Measurements from ENCODE around the gene SHISA7.
A peak's percentile ranks its signal among the peaks of the same experiment; 100 is the strongest.
"Not testable (repeated sequence)": the region's sequence is repeated elsewhere in the genome, so short reads cannot be mapped to it uniquely, and the experiment has no call there.

The SHISA7 gene

GRCh38 chr19:55462722-55463121 lies 19.6 kb upstream of the SHISA7 start:
- no peak for DNase-seq

GRCh38 chr19:55461974-55462626 lies 19.0 kb upstream of the SHISA7 start:
- DNase-seq, result no peak

- DNase-seq, result peak; percentile 99
Observed at GRCh38 chr19:55461259-55461973, 18.3 kb upstream of the SHISA7 start, which contains the start of gene ISOC2. Gene ISOC2 (minus strand): TSS chr19:55461642. CDS start chr19:55456486, 5,156 bp downstream.

- no peak for DNase-seq
Observed at GRCh38 chr19:55460670-55461258, 17.7 kb upstream of the SHISA7 start.

- no peak for DNase-seq
Observed at GRCh38 chr19:55459950-55460657, 17.0 kb upstream of the SHISA7 start.

- DNase-seq, result no peak
Observed at GRCh38 chr19:55459551-55459949, 16.4 kb upstream of the SHISA7 start.

- no peak for DNase-seq
Observed at GRCh38 chr19:55457683-55458457, 14.8 kb upstream of the SHISA7 start.

- no peak for DNase-seq
Observed at GRCh38 chr19:55456347-55456746, 13.2 kb upstream of the SHISA7 start.

GRCh38 chr19:55455576-55456235 lies 12.6 kb upstream of the SHISA7 start:
- no peak for DNase-seq

GRCh38 chr19:55454787-55455243 lies 11.7 kb upstream of the SHISA7 start:
- peak; percentile 42 to 59 for DNase-seq

GRCh38 chr19:55453511-55454260 lies 10.6 kb upstream of the SHISA7 start:
- no peak for DNase-seq

GRCh38 chr19:55452749-55453346 lies 9.7 kb upstream of the SHISA7 start:
- peak; percentile 94 to 98 for DNase-seq

- peak in 1 of 2 experiments; percentile 54 for DNase-seq
Observed at GRCh38 chr19:55451965-55452748, 9.1 kb upstream of the SHISA7 start.

- DNase-seq, result no peak
Observed at GRCh38 chr19:55451163-55451964, 8.3 kb upstream of the SHISA7 start.

GRCh38 chr19:55449469-55449868 lies 6.4 kb upstream of the SHISA7 start:
- DNase-seq, result no peak

GRCh38 chr19:55448175-55448490 lies 5.0 kb upstream of the SHISA7 start:
- not testable (repeated sequence) for DNase-seq

- peak; percentile 39 to 55 for DNase-seq
Observed at GRCh38 chr19:55447421-55448174, 4.5 kb upstream of the SHISA7 start.

- no peak for DNase-seq
Observed at GRCh38 chr19:55446060-55446459, 3.0 kb upstream of the SHISA7 start.

Measured in NCI-H1930 (cell line).